DMS53 treated with DMSO at 0.1 percent for 48 hours (cell line): ENCODE data around the gene CLIP1.
A peak's percentile ranks its signal among the peaks of the same experiment; 100 is the strongest.
"Not testable (repeated sequence)": the region's sequence is repeated elsewhere in the genome, so short reads cannot be mapped to it uniquely, and the experiment has no call there.

Source experiments
- DNase-seq: peaks from one replicate; lab custom pipeline; 2025; ENCODE audit not compliant: unreplicated experiment; lab: John Stamatoyannopoulos, UW

The CLIP1 gene

GRCh38 chr12:122357536-122357935 lies 64.9 kb downstream of the CLIP1 start:
- DNase-seq: not testable (repeated sequence)

- not testable (repeated sequence) for DNase-seq
These were observed 65.5 kb downstream of the CLIP1 start for GRCh38 chr12:122356991-122357390.

GRCh38 chr12:122356192-122356635 lies 66.3 kb downstream of the CLIP1 start:
- DNase-seq: peak; percentile 62

GRCh38 chr12:122355706-122356105 lies 66.8 kb downstream of the CLIP1 start:
- no peak for DNase-seq

- no peak for DNase-seq
These were observed 67.4 kb downstream of the CLIP1 start for GRCh38 chr12:122354958-122355641.

GRCh38 chr12:122352394-122352793 lies 70.1 kb downstream of the CLIP1 start:
- DNase-seq: no peak

- DNase-seq: no peak
These were observed 72.2 kb downstream of the CLIP1 start for GRCh38 chr12:122350141-122350848.

GRCh38 chr12:122349078-122349477 lies 73.4 kb downstream of the CLIP1 start:
- DNase-seq: no peak

- DNase-seq: no peak
These were observed 74.0 kb downstream of the CLIP1 start for GRCh38 chr12:122348505-122348904.

- DNase-seq: no peak
These were observed 76.4 kb downstream of the CLIP1 start for GRCh38 chr12:122346054-122346453.

GRCh38 chr12:122345042-122345441 lies 77.4 kb downstream of the CLIP1 start:
- DNase-seq: no peak

- peak; percentile 47 for DNase-seq
These were observed 86.2 kb downstream of the CLIP1 start for GRCh38 chr12:122336015-122336946.

GRCh38 chr12:122333142-122334087 lies 89.1 kb downstream of the CLIP1 start:
- no peak for DNase-seq

- DNase-seq: no peak
These were observed 94.7 kb downstream of the CLIP1 start for GRCh38 chr12:122327494-122328385.

GRCh38 chr12:122327014-122327413 lies 95.5 kb downstream of the CLIP1 start:
- DNase-seq: no peak

GRCh38 chr12:122326586-122326985 lies 95.9 kb downstream of the CLIP1 start:
- DNase-seq: no peak

- DNase-seq: no peak
These were observed 99.0 kb downstream of the CLIP1 start for GRCh38 chr12:122323311-122324019.

- no peak for DNase-seq
These were observed 100.0 kb downstream of the CLIP1 start for GRCh38 chr12:122322501-122322900.
